ENCODE data around the gene MASTL.

DNA sequence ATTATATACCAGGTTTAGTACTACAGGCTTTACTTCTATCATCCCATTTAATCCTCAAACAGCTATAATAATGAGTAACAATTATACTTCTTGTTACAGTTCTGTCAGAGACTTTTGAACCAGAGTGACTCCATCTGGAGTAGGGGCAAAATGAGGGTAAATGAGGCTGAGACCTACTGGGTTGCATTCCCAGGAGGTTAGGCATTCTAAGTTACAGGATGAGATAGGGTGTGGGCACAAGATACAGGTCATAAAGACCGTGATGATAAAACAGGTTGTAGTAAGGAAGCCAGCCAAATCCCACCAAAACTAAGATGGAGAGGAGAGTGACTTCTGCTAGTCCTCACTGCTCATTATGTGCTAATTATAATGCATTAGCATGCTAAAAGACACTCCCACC, 4.9 kb upstream of the MASTL start:
- TF ChIP-seq FOXK2 (IDR thresholded peaks at IDR 0.05) (no peak), L3MBTL2 (conservative IDR thresholded peaks at IDR 0.05) (no peak)

Data from HEK293T (cell line).